Fibroblast of villous mesenchyme (primary cell): ENCODE results near the gene ANKH. TPM values are rescaled to one million over a fixed set of nuclear protein-coding genes. Genes with fewer than 3 reads are reported as not detected.

Source experiments
- DNase-seq: peaks from one replicate; pipeline ENCODE4 v3.0.0-alpha.2; 2010; ENCODE audit warnings: low read depth
- H3K4me3 ChIP-seq: 2 replicates; pipeline ENCODE4 v1.5.1; 2011; ENCODE audit warnings: low read depth, mild to moderate bottlenecking, low read length
- total RNA-seq: library from RNA; depleted of rRNA; stranded (reverse); fragments of >200 nt; gene quantifications from 2 replicates; pipeline ENCODE4 v1.2.3, GENCODE V29; 2012
- TF ChIP-seq, protein P1 (sequence below): IDR thresholded peaks from 2 replicates; pipeline ENCODE4 v1.5.1; 2012; ENCODE audit warnings: low read depth, mild to moderate bottlenecking, low read length; ENCODE audit not compliant: insufficient read depth

Gene ANKH
- total RNA-seq, 1 donor = 8.2 TPM

DNA sequence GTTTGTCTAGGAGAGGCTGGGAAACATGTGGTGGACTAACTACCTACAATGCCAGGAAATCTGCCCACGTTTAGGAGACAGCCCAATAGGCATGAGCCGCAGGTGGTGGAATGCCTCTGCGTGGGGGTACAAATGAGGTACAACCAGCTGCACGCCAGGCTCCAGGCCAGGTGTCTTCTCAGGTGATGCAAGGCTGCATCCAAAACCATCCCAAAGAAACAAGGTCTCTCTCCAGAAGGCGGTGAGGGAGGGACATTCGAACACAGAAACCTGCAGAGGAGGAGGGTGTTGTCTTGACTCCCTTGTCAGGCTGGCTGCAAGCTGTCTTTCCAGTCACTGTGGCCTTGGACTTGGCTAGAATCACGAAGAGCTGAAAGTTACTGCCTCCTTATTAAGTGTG, 11.6 kb downstream of the ANKH start:
- TF ChIP-seq, protein P1, sequence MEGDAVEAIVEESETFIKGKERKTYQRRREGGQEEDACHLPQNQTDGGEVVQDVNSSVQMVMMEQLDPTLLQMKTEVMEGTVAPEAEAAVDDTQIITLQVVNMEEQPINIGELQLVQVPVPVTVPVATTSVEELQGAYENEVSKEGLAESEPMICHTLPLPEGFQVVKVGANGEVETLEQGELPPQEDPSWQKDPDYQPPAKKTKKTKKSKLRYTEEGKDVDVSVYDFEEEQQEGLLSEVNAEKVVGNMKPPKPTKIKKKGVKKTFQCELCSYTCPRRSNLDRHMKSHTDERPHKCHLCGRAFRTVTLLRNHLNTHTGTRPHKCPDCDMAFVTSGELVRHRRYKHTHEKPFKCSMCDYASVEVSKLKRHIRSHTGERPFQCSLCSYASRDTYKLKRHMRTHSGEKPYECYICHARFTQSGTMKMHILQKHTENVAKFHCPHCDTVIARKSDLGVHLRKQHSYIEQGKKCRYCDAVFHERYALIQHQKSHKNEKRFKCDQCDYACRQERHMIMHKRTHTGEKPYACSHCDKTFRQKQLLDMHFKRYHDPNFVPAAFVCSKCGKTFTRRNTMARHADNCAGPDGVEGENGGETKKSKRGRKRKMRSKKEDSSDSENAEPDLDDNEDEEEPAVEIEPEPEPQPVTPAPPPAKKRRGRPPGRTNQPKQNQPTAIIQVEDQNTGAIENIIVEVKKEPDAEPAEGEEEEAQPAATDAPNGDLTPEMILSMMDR = no peak
- no peak overlapping the region for H3K4me3 ChIP-seq
- no peak for DNase-seq

DNA sequence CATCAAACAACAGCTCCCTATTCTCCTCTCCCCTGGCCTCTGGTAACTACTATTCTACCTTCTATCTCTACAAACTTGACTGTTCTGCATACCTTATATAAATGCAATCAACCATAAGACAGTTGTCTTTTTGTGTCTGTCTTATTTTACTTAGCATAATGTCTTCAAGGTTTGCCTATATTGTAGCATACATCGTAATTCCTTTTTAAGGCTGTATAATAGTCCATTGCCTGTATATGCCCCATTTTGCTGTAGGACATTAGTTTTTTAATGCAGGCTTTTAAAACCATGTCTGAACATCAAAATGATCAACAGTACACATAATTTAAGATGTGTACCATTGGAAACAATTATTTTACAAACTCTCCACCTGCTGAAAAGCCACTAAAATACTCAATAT, 12.4 kb downstream of the ANKH start:
- no peak for DNase-seq
- TF ChIP-seq, protein P1 = no peak
- no peak overlapping the region for H3K4me3 ChIP-seq

DNA sequence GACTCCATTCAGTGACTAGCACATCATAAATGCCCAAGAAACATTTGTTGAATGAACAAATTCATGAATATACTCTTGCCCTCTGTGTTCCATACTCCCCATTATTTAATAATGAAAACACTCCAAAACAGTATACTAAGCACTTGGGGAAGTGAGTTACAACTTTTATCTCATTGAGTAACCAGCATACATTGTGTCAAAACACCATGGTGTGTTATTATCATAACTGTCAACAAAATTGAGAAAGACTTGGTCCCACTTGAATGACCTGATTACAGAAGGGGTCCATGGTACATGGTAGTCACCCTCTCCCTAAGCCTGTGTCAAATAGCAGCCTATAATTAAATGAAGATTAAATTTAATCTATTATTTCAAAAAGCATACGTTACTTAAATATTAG, 16.2 kb downstream of the ANKH start:
- no peak for DNase-seq
- TF ChIP-seq, protein P1 = no peak
- no peak overlapping the region for H3K4me3 ChIP-seq

DNA sequence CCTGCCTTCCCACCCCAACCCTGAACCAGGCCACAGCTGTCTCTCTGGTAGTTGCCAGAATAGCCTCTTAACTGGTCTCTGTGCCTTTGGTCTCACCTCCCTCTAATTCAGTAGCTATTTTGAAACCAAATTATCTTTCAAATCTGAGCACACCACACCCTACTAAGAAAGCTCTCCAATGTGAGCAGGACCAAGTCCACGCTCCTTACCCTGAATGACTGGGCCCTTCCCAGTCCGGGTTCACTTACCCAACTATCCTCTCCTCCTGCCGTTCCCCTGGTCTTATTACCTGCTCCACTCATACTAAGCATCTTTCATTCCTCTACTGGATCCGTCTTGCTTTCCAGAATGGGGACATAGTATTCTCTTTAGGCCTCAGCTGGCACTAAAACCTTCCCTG, 16.8 kb downstream of the ANKH start:
- DNase-seq = no peak
- TF ChIP-seq, protein P1 = no peak
- H3K4me3 ChIP-seq = no peak overlapping the region

DNA sequence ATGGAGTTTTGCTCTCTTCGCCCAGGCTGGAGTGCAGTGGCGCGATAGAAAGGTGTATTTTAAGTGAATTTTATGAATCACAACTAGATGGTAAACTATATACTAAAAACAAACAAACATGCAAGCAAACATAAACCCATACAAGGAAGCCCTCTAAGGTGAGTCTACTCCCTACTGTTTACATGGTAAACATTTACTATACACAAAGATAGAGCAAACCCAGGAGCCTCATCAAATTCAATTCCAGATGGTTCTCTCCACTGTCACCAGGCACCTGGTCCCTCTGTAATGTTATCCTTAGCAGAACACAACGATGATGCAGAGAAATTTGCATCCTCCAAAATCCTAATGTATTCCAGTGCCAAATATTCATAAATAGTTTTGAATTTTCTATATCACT, 17.9 kb downstream of the ANKH start:
- no peak for DNase-seq
- TF ChIP-seq, protein P1 = no peak

DNA sequence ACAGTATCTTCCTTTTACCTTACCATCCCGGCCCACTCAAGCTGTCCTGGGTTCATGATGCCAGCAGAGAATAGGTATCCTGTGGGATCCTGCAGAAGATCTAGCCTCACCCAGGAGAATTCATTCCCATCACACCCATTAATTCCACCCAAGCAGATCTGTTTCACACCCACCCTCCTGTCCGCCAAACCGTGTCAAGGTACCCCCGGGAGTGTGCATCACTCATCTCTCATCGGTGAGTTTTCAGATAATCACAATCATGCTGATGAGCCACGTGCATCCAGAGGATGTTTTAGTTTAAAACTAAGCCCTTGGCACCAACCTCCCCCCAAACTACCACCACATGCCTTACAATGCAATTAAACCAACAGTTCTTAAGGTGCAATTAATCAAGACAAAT, 18.8 kb downstream of the ANKH start:
- TF ChIP-seq, protein P1 = no peak
- H3K4me3 ChIP-seq = no peak overlapping the region
- no peak for DNase-seq

More for the DNA sequence above, 17.9 kb downstream of the ANKH start:
- H3K4me3 ChIP-seq = no peak overlapping the region

DNA sequence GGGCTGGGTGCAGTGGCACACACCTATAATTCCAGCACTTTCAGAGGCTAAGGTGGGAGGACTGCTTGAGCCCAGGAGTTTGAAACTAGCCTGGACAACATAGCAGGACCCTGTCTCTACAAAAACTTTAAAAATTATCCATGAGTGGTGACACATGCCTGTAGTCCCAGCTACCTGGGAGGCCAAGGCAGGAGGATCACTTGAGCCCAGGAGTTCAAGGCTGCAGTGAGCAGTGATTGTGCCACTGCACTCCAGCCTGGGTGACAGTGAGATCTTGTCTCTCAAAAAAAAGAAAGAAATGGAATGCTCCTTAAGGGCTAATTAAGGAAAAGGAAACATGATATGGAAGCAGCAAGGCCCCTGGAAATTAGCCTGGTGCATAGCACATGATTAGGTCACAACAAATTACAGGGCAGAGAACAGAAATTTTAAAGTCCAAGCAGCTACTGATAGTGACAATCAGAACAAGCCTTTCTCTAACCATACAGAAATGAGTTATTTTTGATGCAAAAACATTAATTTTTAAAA, 19.5 kb downstream of the ANKH start:
- DNase-seq = no peak
- no peak overlapping the region for H3K4me3 ChIP-seq
- TF ChIP-seq, protein P1 = no peak
